Measurements from ENCODE around the gene RAB10. TPM values are rescaled to one million over a fixed set of nuclear protein-coding genes. Genes with fewer than 3 reads are reported as not detected.
"Not testable (repeated sequence)": the region's sequence is repeated elsewhere in the genome, so short reads cannot be mapped to it uniquely, and the experiment has no call there.

RAB10 gene
- total RNA-seq, 2 donors from 2014 or later, result 41.2 to 42.9 TPM

DNA sequence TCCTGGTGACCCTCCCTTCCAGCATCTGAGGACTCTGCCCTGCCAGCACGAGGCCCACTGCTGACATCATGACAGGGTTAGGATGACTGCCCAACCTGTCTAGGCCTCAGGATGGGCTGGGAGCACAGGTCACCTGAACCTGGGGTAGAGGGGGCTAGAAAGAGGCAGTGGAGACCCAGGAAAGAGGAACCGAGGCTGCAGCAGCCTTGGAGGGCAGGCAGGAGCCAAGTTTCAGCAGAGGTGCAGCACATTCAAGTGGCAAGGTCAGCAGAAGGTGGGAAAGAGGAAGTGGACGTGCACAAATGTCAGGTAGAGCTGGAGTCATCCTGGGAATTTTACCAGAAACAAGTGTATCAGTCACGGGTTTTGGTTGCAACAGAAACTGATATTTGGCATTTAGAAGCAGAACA, 13.6 kb upstream of the RAB10 start:
- H3K27me3 Mint-ChIP-seq, result no peaks in the 10 kb centered on the region
- H3K4me1 Mint-ChIP-seq, result peaks cover 4% of the 10 kb centered on the region
- no peak for DNase-seq
- peaks cover under 1% of the 10 kb centered on the region for H3K36me3 Mint-ChIP-seq (ENCODE audit: low read depth)
- ATAC-seq, result no peak
- no peak overlapping the region for H3K27ac Mint-ChIP-seq
- H3K9me3 ChIP-seq (ENCODE audit: control insufficient read depth, low read length, poor library complexity, severe bottlenecking), result no peaks in the 10 kb centered on the region
- no peak overlapping the region for H3K4me3 Mint-ChIP-seq

DNA sequence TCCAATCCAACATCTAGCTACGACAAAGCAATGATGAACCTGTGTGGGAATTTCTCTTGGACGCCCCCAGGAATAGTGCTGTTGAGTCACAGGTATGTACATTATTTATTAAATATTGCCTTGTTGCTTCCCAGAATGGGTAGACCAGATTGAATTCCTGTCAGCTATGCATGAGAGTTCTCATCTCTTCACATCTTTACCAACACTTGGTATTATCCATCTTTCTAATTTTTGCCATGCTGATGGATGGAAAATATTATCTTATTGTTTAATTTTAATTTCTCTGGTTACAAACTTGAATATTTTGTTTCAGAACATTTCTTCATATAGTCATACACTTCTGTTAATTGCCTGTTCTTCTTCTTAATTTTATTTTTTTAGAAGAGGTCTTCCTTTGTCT, 9.6 kb upstream of the RAB10 start:
- Mint-ChIP-seq H3K27ac (no peak overlapping the region), H3K27me3 (no peaks in the 10 kb centered on the region), H3K36me3 (ENCODE audit: low read depth) (peaks cover 2% of the 10 kb centered on the region), H3K4me1 (no peaks in the 10 kb centered on the region), H3K4me3 (no peak overlapping the region)
- DNase-seq (no peak), ATAC-seq (no peak)
- no peaks in the 10 kb centered on the region for H3K9me3 ChIP-seq (ENCODE audit: control insufficient read depth, low read length, poor library complexity, severe bottlenecking)

DNA sequence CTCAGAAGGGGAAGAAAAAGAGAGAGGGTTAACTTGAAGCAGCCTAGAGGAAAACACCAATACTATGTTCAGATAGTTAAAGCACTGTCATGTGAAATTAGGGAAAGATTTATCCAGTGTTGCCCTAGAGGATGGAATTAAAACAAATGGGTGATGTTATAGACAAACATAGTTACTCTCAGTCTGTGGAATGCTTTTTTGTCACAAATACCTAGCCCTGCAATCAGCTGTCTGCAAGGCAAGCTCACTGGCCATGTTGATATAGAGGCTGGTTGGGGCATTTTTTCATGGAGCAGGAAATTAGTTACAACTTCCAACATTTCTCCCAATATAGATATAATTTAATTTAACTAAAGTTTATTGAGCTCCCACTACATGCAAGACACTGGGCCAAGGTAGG, 8.4 kb upstream of the RAB10 start:
- Mint-ChIP-seq H3K4me1 (no peaks in the 10 kb centered on the region), H3K27ac (no peak overlapping the region), H3K4me3 (no peak overlapping the region), H3K36me3 (ENCODE audit: low read depth) (peaks cover 2% of the 10 kb centered on the region), H3K27me3 (no peaks in the 10 kb centered on the region)
- H3K9me3 ChIP-seq (ENCODE audit: control insufficient read depth, low read length, poor library complexity, severe bottlenecking), result no peaks in the 10 kb centered on the region
- no peak for DNase-seq
- ATAC-seq, result no peak

DNA sequence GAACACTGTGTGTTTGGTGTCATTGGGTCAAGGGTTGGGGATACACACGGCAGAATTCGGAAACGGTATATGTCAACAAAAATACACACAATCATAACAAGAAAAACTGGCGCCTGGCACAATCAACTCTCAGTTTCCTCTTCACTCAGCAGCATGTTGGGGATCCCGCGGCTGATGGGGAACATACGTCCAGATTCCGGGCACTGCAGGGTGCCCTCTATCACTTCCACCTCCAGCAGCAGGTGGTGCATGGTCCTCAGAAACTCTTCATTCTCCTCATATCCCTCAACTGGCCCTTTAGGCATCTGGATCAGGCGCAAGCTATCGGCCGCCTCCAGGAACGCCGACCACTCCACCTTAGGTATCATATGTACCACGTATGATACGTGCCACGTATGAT, 5.8 kb upstream of the RAB10 start:
- not testable (repeated sequence) for H3K27ac Mint-ChIP-seq; ATAC-seq; H3K4me1 Mint-ChIP-seq; DNase-seq; H3K27me3 Mint-ChIP-seq; H3K36me3 Mint-ChIP-seq (ENCODE audit: low read depth); H3K4me3 Mint-ChIP-seq; H3K9me3 ChIP-seq (ENCODE audit: control insufficient read depth, low read length, poor library complexity, severe bottlenecking)

DNA sequence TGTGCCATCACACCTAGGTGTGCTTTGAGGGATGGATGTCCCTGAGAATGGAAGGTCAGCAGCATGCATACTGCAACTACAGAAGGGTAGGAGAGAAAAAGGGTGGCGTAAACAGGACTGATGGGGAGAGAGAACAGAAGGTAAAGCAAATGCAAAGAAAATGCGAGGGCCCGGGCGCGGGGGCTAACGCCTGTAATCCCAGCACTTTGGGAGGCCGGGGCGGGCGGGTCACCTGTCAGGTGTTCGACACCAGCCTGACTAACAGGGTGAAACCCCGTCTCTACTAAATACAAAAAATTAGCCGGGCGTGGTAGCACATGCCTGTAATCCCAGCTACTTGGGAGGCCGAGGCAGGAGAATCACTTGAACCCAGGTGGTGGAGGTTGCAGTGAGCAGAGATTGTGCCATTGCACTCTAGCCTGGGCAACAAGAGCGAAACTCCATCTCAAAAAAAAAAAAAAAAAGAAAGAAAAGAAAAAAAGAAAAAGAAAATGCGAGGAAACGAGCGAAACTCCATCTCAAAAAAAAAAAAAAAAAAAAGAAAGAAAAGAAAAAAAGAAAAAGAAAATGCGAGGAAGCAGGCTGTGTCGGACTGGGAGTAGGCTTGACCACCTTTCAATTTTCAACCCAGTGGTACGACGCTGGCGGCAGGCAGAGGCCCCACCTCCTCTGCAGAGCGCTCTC, 1.2 kb upstream of the RAB10 start:
- Mint-ChIP-seq H3K27ac (peak overlapping the region; percentile 93), H3K4me3 (peak overlapping the region; percentile 95), H3K4me1 (peaks cover 30% of the 10 kb centered on the region)
- ATAC-seq; DNase-seq; H3K36me3 Mint-ChIP-seq (ENCODE audit: low read depth); H3K27me3 Mint-ChIP-seq; H3K9me3 ChIP-seq (ENCODE audit: control insufficient read depth, low read length, poor library complexity, severe bottlenecking): not testable (repeated sequence)

DNA sequence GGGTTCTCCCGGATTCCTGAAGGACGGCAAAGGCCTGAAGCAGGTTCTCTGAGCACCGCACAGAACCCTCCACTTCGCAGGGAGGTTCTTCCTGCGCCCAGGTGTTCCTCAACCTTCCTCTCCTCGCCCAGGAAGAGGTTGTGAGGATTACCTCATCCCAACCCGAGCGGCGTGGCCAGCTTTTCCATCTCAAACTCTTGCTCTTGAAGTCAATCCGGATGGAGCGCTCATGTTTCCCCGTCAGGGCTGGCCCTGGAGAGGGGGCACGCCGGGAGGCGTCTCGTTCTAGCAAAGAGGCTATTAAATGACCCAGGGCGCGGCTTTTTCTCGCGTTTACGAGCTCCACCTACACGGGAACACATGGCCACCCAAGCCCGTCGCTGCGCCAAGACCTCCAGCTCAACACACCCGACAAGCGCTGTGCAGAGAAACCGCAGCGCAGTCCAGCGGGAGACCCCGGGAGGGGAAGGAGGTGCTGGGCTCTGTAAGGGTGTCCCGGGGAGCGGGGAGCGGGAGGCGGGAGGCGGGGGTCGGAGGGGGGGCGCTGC, 540 bp upstream of the RAB10 start:
- Mint-ChIP-seq H3K27ac (peak overlapping the region; percentile 93), H3K36me3 (ENCODE audit: low read depth) (no peaks in the 10 kb centered on the region), H3K27me3 (no peaks in the 10 kb centered on the region), H3K4me1 (peaks cover 34% of the 10 kb centered on the region), H3K4me3 (peak overlapping the region; percentile 95)
- DNase-seq (no peak), ATAC-seq (peak; percentile 29)
- no peaks in the 10 kb centered on the region for H3K9me3 ChIP-seq (ENCODE audit: control insufficient read depth, low read length, poor library complexity, severe bottlenecking)

DNA sequence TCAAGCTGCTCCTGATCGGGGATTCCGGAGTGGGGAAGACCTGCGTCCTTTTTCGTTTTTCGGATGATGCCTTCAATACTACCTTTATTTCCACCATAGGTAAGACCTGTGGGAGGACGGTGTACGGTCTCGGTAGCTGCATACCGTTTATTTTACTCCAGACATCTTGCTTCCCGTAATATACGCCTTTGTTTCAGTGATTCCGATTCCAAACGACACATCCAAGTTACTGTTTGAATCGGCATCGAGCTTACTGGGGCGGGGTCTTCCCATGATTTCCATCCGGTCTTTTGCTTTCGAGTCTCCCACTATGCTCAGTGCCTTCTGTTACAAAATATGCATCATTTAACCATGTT, 731 bp downstream of the RAB10 start:
- peak overlapping the region; percentile 93 for H3K27ac Mint-ChIP-seq
- no peaks in the 10 kb centered on the region for H3K27me3 Mint-ChIP-seq
- H3K4me3 Mint-ChIP-seq, result peak overlapping the region; percentile 95
- ATAC-seq (peak; percentile 23), DNase-seq (no peak)
- no peaks in the 10 kb centered on the region for H3K9me3 ChIP-seq (ENCODE audit: control insufficient read depth, low read length, poor library complexity, severe bottlenecking)
- H3K36me3 Mint-ChIP-seq (ENCODE audit: low read depth), result no peaks in the 10 kb centered on the region
- peaks cover 34% of the 10 kb centered on the region for H3K4me1 Mint-ChIP-seq

DNA sequence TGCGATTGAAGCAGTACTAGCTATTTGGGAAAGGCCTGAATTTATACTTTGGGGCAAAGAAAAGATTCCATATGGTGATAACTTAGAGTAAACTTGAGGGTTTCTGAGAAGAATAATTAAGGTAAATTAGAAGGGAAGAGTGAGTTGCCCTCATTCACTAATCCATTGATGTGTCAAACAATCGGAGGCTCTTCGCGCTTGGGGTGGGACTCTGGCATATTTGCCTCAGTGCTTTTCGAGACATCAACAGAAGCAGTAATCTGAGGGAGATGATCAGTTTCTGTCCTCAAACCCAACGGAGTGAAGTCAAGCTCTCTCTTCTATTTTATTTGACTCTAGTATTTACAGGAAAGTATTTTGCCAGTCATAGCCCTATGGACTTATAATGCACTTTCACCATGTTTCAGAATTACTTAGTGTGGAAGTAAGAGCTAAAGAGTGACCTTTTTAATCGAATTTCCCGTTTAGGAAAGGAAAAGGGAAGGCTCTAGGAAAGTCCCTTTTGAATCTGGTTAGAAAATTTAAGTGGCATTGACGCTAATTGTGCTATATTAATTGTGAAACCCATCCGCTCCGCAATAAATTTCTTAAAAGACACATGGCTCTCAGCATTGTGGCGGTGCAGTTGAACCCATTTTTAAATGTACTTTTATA, 1.3 kb downstream of the RAB10 start:
- peak overlapping the region; percentile 93 for H3K27ac Mint-ChIP-seq
- ATAC-seq, result no peak
- H3K4me1 Mint-ChIP-seq, result peaks cover 36% of the 10 kb centered on the region
- DNase-seq, result no peak
- no peaks in the 10 kb centered on the region for H3K27me3 Mint-ChIP-seq
- H3K4me3 Mint-ChIP-seq, result peak overlapping the region; percentile 95
- no peaks in the 10 kb centered on the region for H3K9me3 ChIP-seq (ENCODE audit: control insufficient read depth, low read length, poor library complexity, severe bottlenecking)
- no peaks in the 10 kb centered on the region for H3K36me3 Mint-ChIP-seq (ENCODE audit: low read depth)

DNA sequence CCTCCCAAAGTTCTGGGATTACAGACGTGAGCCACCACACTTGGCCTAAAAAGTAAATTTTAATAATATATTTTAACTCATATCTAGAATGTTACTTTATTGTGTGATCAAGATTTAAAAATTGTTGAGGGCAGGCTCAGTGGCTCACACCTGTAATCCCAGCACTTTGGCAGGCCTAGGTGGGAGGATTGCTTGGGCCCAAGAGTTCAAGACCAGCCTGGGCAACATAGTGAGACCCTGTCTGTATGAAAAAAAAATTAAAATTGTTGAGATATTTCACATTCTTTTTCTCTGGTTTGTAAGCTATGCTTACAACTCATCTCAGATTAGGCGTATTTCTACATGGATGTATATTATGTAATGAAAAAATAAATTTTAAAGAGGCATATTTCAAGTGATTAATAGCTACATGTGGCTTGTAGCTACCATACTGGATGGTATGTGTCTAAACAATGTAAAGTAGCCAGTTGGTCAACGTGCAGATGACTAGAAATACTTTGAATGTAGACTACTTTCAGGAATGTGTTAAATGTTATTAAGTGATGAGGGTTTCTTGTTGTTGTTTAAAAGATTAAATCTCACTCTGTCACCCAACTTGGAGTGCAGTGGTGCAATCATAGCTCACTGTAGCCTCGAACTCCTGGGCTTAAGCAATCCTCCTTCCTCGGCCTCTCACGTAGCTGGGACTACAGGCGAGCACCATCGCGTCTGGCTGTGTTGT, 5.9 kb downstream of the RAB10 start:
- DNase-seq (no peak), ATAC-seq (no peak)
- Mint-ChIP-seq H3K4me3 (peak overlapping the region; percentile 55), H3K27me3 (no peaks in the 10 kb centered on the region), H3K27ac (no peak overlapping the region), H3K36me3 (ENCODE audit: low read depth) (no peaks in the 10 kb centered on the region), H3K4me1 (peaks cover 57% of the 10 kb centered on the region)
- H3K9me3 ChIP-seq (ENCODE audit: control insufficient read depth, low read length, poor library complexity, severe bottlenecking), result no peaks in the 10 kb centered on the region

DNA sequence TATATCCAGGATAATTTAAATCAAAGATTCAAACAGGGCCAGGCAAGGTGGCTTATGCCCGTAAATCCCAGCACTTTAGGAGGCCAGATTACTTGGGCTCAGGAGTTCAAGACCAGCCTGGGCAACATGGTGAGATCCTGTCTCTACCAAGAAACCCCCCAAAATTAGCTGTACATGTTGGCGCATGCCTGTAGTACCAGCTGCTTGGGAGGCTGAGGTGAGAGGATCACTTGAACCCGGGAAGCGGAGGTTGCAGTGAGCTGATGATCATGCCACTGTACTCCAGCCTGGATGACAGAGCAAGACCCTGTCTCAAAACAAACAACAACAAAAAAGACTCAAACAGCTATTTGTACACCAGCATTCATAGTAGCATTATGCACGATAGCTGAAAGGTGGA, 9.2 kb downstream of the RAB10 start:
- peak overlapping the region; percentile 78 for H3K27ac Mint-ChIP-seq
- H3K36me3 Mint-ChIP-seq (ENCODE audit: low read depth), result no peaks in the 10 kb centered on the region
- DNase-seq (no peak), ATAC-seq (no peak)
- H3K27me3 Mint-ChIP-seq, result no peaks in the 10 kb centered on the region
- H3K4me3 Mint-ChIP-seq, result peak overlapping the region; percentile 21
- H3K9me3 ChIP-seq (ENCODE audit: control insufficient read depth, low read length, poor library complexity, severe bottlenecking), result no peaks in the 10 kb centered on the region
- H3K4me1 Mint-ChIP-seq, result peaks cover 41% of the 10 kb centered on the region

DNA sequence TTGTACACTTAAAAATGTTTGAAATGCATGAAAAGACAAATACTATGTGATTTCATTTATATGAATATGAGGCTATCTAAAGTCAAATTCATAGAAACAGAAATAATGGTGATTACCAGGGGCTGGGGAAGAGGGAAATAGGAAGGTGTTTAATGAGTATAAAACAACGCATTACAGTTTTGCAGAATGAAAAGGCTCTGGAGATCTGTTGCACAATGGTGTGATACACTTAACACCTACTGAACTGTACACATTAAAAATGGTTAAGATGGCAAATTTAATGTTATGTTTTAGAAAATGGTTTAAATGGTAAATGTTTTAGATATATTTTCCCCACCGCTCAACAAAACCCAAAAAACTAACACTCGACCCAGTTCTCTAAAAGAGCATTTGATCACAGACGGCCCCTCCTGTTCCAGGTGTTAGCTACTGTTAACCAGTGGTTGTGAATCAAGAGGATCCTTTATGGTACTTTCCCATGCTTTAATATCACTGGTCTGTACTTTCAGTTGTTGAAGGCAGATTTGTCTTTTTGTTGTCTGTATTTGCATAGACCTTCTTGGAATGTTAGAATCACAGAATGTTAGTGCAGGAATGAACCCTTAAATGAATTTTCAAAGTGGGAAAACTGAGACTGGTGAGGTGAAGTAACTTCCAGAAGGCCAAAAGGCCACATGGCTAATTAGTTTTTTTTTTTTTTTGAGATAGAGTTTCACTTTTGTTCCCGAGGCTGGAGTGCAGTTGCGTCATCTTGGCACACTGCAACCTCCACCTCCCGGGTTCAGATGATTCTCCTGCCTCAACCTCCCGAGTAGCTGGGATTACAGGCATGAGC, 10.2 kb downstream of the RAB10 start:
- Mint-ChIP-seq H3K27ac (peak overlapping the region; percentile 78), H3K27me3 (no peaks in the 10 kb centered on the region), H3K4me1 (peaks cover 42% of the 10 kb centered on the region), H3K36me3 (ENCODE audit: low read depth) (no peaks in the 10 kb centered on the region), H3K4me3 (peak overlapping the region; percentile 80)
- ATAC-seq, result peak; percentile 92
- H3K9me3 ChIP-seq (ENCODE audit: control insufficient read depth, low read length, poor library complexity, severe bottlenecking), result no peaks in the 10 kb centered on the region
- no peak for DNase-seq

DNA sequence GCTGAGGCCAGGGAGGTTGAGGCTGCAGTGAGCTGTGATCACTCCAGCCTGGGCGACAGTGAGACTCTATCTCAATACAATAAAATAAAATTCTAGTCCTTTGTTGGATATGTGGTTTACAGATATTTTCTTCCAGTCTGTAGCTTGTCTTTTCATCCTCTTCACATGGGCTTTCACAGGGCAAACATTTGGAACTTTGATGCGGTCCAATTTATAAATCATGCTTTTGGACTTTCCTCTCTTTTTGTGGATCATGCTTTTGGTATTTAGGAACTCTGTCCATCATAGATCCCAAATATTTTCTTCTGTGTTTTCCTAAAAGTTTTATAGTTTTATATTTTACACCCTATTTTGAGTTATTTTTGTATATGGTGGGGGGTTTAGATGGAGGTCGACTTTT, 14.9 kb downstream of the RAB10 start:
- no peak for DNase-seq
- Mint-ChIP-seq H3K27me3 (no peaks in the 10 kb centered on the region), H3K27ac (peak overlapping the region; percentile 62), H3K4me1 (peaks cover 44% of the 10 kb centered on the region), H3K4me3 (no peak overlapping the region), H3K36me3 (ENCODE audit: low read depth) (no peaks in the 10 kb centered on the region)
- H3K9me3 ChIP-seq (ENCODE audit: control insufficient read depth, low read length, poor library complexity, severe bottlenecking), result no peaks in the 10 kb centered on the region
- ATAC-seq, result no peak

DNA sequence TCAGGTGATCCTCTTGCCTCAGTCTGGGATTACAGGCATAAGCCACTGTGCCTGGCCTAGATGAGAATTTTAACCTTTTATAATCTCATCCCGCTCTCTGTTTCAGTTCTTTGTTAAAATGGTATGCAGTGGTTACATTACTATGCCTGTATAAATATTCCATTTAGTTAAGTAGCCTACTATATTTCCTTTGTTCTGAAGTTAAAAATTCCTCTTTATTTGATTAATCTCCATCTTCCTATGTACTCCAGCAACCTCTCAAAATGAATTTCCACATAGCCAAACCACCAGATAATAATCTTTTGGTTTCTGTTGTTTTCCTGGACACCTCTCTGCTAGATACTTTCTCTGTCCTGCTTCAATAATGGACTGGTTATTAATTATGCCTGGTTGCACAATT, 15.8 kb downstream of the RAB10 start:
- H3K27me3 Mint-ChIP-seq, result no peaks in the 10 kb centered on the region
- H3K36me3 Mint-ChIP-seq (ENCODE audit: low read depth), result no peaks in the 10 kb centered on the region
- H3K4me3 Mint-ChIP-seq, result no peak overlapping the region
- DNase-seq (no peak), ATAC-seq (no peak)
- peak overlapping the region; percentile 62 for H3K27ac Mint-ChIP-seq
- H3K9me3 ChIP-seq (ENCODE audit: control insufficient read depth, low read length, poor library complexity, severe bottlenecking), result no peaks in the 10 kb centered on the region
- H3K4me1 Mint-ChIP-seq, result peaks cover 42% of the 10 kb centered on the region
